Measurements from ENCODE around the gene CKMT2.
A peak's percentile ranks its signal among the peaks of the same experiment; 100 is the strongest.

The CKMT2 gene

GRCh38 chr5:81234801-81235200 lies 1.7 kb downstream of the CKMT2 start:
- no peaks in the 10 kb centered on the region for H3K36me3 ChIP-seq (ENCODE audit: control insufficient read depth, insufficient read depth, low read length)
- H3K4me3 ChIP-seq (ENCODE audit: extremely low read depth, insufficient read depth, low read length, poor library complexity, severe bottlenecking): no peak overlapping the region
- 67 to 94% methylated on average over 1 to 2 of the region's 3 CpGs for WGBS, 2 experiments (ENCODE audit: insufficient coverage in 2 of 2)
- H3K27ac ChIP-seq (ENCODE audit: low read depth, low read length, severe bottlenecking): no peak overlapping the region
- H3K4me1 ChIP-seq (ENCODE audit: control insufficient read depth, insufficient read depth, low read length, poor library complexity, severe bottlenecking): peaks cover 6% of the 10 kb centered on the region
- H3K9me3 ChIP-seq (ENCODE audit: control insufficient read depth, low read length): no peaks in the 10 kb centered on the region

- WGBS, 2 experiments (ENCODE audit: insufficient coverage in 2 of 2): 89 to 91% methylated on average over 6 to 9 of the region's 10 CpGs
- no peaks in the 10 kb centered on the region for H3K36me3 ChIP-seq (ENCODE audit: control insufficient read depth, insufficient read depth, low read length)
- H3K4me1 ChIP-seq (ENCODE audit: control insufficient read depth, insufficient read depth, low read length, poor library complexity, severe bottlenecking): peaks cover 6% of the 10 kb centered on the region
- no peak overlapping the region for H3K4me3 ChIP-seq (ENCODE audit: extremely low read depth, insufficient read depth, low read length, poor library complexity, severe bottlenecking)
- H3K9me3 ChIP-seq (ENCODE audit: control insufficient read depth, low read length): no peaks in the 10 kb centered on the region
- H3K27ac ChIP-seq (ENCODE audit: low read depth, low read length, severe bottlenecking): no peak overlapping the region
Observed at GRCh38 chr5:81235287-81236072, 2.4 kb downstream of the CKMT2 start.

- Histone ChIP-seq H3K9me3 (ENCODE audit: control insufficient read depth, low read length) (no peaks in the 10 kb centered on the region), H3K27ac (ENCODE audit: low read depth, low read length, severe bottlenecking) (no peak overlapping the region), H3K4me3 (ENCODE audit: extremely low read depth, insufficient read depth, low read length, poor library complexity, severe bottlenecking) (no peak overlapping the region), H3K4me1 (ENCODE audit: control insufficient read depth, insufficient read depth, low read length, poor library complexity, severe bottlenecking) (peaks cover 6% of the 10 kb centered on the region), H3K36me3 (ENCODE audit: control insufficient read depth, insufficient read depth, low read length) (no peaks in the 10 kb centered on the region)
- 93 to 98% methylated on average over 3 to 4 of the region's 4 CpGs for WGBS, 2 experiments (ENCODE audit: insufficient coverage in 2 of 2)
Observed at GRCh38 chr5:81238460-81238859, 5.3 kb downstream of the CKMT2 start.

GRCh38 chr5:81239613-81240012 lies 6.5 kb downstream of the CKMT2 start:
- Histone ChIP-seq H3K4me1 (ENCODE audit: control insufficient read depth, insufficient read depth, low read length, poor library complexity, severe bottlenecking) (peaks cover 4% of the 10 kb centered on the region), H3K9me3 (ENCODE audit: control insufficient read depth, low read length) (no peaks in the 10 kb centered on the region), H3K27ac (ENCODE audit: low read depth, low read length, severe bottlenecking) (no peak overlapping the region), H3K36me3 (ENCODE audit: control insufficient read depth, insufficient read depth, low read length) (peaks cover 4% of the 10 kb centered on the region), H3K4me3 (ENCODE audit: extremely low read depth, insufficient read depth, low read length, poor library complexity, severe bottlenecking) (no peak overlapping the region)
- 83 to 89% methylated on average over 1 to 2 of the region's 5 CpGs for WGBS, 2 experiments (ENCODE audit: insufficient coverage in 2 of 2)

- peaks cover 9% of the 10 kb centered on the region for H3K36me3 ChIP-seq (ENCODE audit: control insufficient read depth, insufficient read depth, low read length)
- H3K4me1 ChIP-seq (ENCODE audit: control insufficient read depth, insufficient read depth, low read length, poor library complexity, severe bottlenecking): peaks cover 4% of the 10 kb centered on the region
- H3K9me3 ChIP-seq (ENCODE audit: control insufficient read depth, low read length): no peaks in the 10 kb centered on the region
- H3K27ac ChIP-seq (ENCODE audit: low read depth, low read length, severe bottlenecking): no peak overlapping the region
- H3K4me3 ChIP-seq (ENCODE audit: extremely low read depth, insufficient read depth, low read length, poor library complexity, severe bottlenecking): no peak overlapping the region
- WGBS, 2 experiments (ENCODE audit: insufficient coverage in 2 of 2): 66 to 86% methylated on average over 2 to 5 of the region's 5 CpGs
Observed at GRCh38 chr5:81241001-81241400, 7.9 kb downstream of the CKMT2 start.

- H3K27ac ChIP-seq (ENCODE audit: low read depth, low read length, severe bottlenecking): no peak overlapping the region
- H3K4me1 ChIP-seq (ENCODE audit: control insufficient read depth, insufficient read depth, low read length, poor library complexity, severe bottlenecking): peaks cover 15% of the 10 kb centered on the region
- H3K4me3 ChIP-seq (ENCODE audit: extremely low read depth, insufficient read depth, low read length, poor library complexity, severe bottlenecking): no peak overlapping the region
- H3K9me3 ChIP-seq (ENCODE audit: control insufficient read depth, low read length): no peaks in the 10 kb centered on the region
- H3K36me3 ChIP-seq (ENCODE audit: control insufficient read depth, insufficient read depth, low read length): peaks cover 9% of the 10 kb centered on the region
- 88 to 92% methylated on average over 6 to 8 of the region's 8 CpGs for WGBS, 2 experiments (ENCODE audit: insufficient coverage in 2 of 2)
Observed at GRCh38 chr5:81241961-81242648, 9.0 kb downstream of the CKMT2 start.

GRCh38 chr5:81242906-81243436 lies 9.8 kb downstream of the CKMT2 start:
- Histone ChIP-seq H3K9me3 (ENCODE audit: control insufficient read depth, low read length) (no peaks in the 10 kb centered on the region), H3K27ac (ENCODE audit: low read depth, low read length, severe bottlenecking) (no peak overlapping the region), H3K4me1 (ENCODE audit: control insufficient read depth, insufficient read depth, low read length, poor library complexity, severe bottlenecking) (peaks cover 19% of the 10 kb centered on the region), H3K4me3 (ENCODE audit: extremely low read depth, insufficient read depth, low read length, poor library complexity, severe bottlenecking) (no peak overlapping the region), H3K36me3 (ENCODE audit: control insufficient read depth, insufficient read depth, low read length) (peaks cover 9% of the 10 kb centered on the region)
- WGBS, 2 experiments (ENCODE audit: insufficient coverage in 2 of 2): 90 to 91% methylated on average over 2 to 3 of the region's 4 CpGs

GRCh38 chr5:81244451-81244850 lies 11.3 kb downstream of the CKMT2 start:
- H3K9me3 ChIP-seq (ENCODE audit: control insufficient read depth, low read length): no peaks in the 10 kb centered on the region
- peaks cover 9% of the 10 kb centered on the region for H3K36me3 ChIP-seq (ENCODE audit: control insufficient read depth, insufficient read depth, low read length)
- H3K4me1 ChIP-seq (ENCODE audit: control insufficient read depth, insufficient read depth, low read length, poor library complexity, severe bottlenecking): peaks cover 29% of the 10 kb centered on the region
- no peak overlapping the region for H3K27ac ChIP-seq (ENCODE audit: low read depth, low read length, severe bottlenecking)
- 78 to 90% methylated on average over 2 to 3 of the region's 4 CpGs for WGBS, 2 experiments (ENCODE audit: insufficient coverage in 2 of 2)
- H3K4me3 ChIP-seq (ENCODE audit: extremely low read depth, insufficient read depth, low read length, poor library complexity, severe bottlenecking): no peak overlapping the region

GRCh38 chr5:81245871-81246235 lies 12.7 kb downstream of the CKMT2 start:
- H3K27ac ChIP-seq (ENCODE audit: low read depth, low read length, severe bottlenecking): no peak overlapping the region
- no peak overlapping the region for H3K4me3 ChIP-seq (ENCODE audit: extremely low read depth, insufficient read depth, low read length, poor library complexity, severe bottlenecking)
- 88 to 93% methylated on average over 5 of the region's 5 CpGs for WGBS, 2 experiments (ENCODE audit: insufficient coverage in 2 of 2)

GRCh38 chr5:81246697-81247096 lies 13.6 kb downstream of the CKMT2 start:
- Histone ChIP-seq H3K4me1 (ENCODE audit: control insufficient read depth, insufficient read depth, low read length, poor library complexity, severe bottlenecking) (peaks cover 29% of the 10 kb centered on the region), H3K27ac (ENCODE audit: low read depth, low read length, severe bottlenecking) (peak overlapping the region; percentile 86), H3K9me3 (ENCODE audit: control insufficient read depth, low read length) (no peaks in the 10 kb centered on the region), H3K36me3 (ENCODE audit: control insufficient read depth, insufficient read depth, low read length) (peaks cover 9% of the 10 kb centered on the region), H3K4me3 (ENCODE audit: extremely low read depth, insufficient read depth, low read length, poor library complexity, severe bottlenecking) (no peak overlapping the region)
- 91 to 96% methylated on average over 6 of the region's 6 CpGs for WGBS, 2 experiments (ENCODE audit: insufficient coverage in 2 of 2)

More at GRCh38 chr5:81245871-81246235, 12.7 kb downstream of the CKMT2 start:
- H3K9me3 ChIP-seq (ENCODE audit: control insufficient read depth, low read length): no peaks in the 10 kb centered on the region
- peaks cover 29% of the 10 kb centered on the region for H3K4me1 ChIP-seq (ENCODE audit: control insufficient read depth, insufficient read depth, low read length, poor library complexity, severe bottlenecking)
- peaks cover 9% of the 10 kb centered on the region for H3K36me3 ChIP-seq (ENCODE audit: control insufficient read depth, insufficient read depth, low read length)

Data from mesodermal cell (in vitro differentiated cells).